ENCODE results near the gene DMAC2. TPM values are rescaled to one million over a fixed set of nuclear protein-coding genes. Genes with fewer than 3 reads are reported as not detected.
"Not testable (repeated sequence)": the region's sequence is repeated elsewhere in the genome, so short reads cannot be mapped to it uniquely, and the experiment has no call there.

The DMAC2 gene
- total RNA-seq = 10 to 100 TPM; 24.8 to 41.3 (median 31.6) TPM

- intact Hi-C loops (cut with DNase I; ENCODE audit: low total_unique reads) = loop anchor here (10.0 kb wide), 1 partner anchor 105 kb away; no protein-coding TSS in a partner anchor
- Histone ChIP-seq H3K27ac (peak within 1 kb of the TSS; percentile 95), H3K27me3 (peaks cover 0 to 6% of the 10 kb centered on the region in 2 donors), H3K4me1 (no peaks in the 10 kb centered on the region), H3K9me3 (no peaks in the 10 kb centered on the region), H3K36me3 (no peaks in the 10 kb centered on the region), H3K4me3 (peak within 1 kb of the TSS; percentile 80 to 84 (median 82))
- TF ChIP-seq POLR2A (IDR thresholded peaks at IDR 0.05) (peak; percentile 46), CTCF (IDR thresholded peaks at IDR 0.05) (peak; percentile 23 to 48 (median 37)), POLR2AphosphoS5 (IDR thresholded peaks at IDR 0.05) (peak; percentile 86 to 96 (median 90))
- peak; percentile 96 for DNase-seq (ENCODE audit: low spot score in 2 of 2)
These were observed at the start of gene DMAC2 for GRCh38 chr19:41439441-41440222. Gene DMAC2, minus strand, starts transcription at chr19:41439912. Its CDS starts 13 bp downstream, at chr19:41439899.

DNA sequence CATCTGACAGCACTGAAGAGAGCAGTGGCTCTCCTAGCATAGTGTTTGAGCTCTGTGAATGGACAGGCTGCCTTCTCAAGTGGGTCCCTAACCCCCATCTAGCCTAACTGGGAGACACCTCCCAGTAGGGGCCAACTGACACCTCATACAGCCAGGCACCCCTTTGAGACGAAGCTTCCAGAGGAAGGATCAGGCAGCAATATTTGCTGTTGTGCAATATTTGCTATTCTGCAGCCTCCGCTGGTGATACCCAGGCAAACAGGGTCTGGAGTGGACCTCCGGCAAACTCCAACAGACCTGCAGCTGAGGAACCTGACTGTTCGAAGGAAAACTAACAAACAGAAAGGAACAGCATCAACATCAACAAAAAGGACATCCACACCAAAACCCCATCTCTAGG, 47.2 kb upstream of the DMAC2 start:
- H3K9me3 ChIP-seq; H3K4me1 ChIP-seq; H3K27me3 ChIP-seq; DNase-seq (ENCODE audit: low spot score in 2 of 2); H3K27ac ChIP-seq; intact Hi-C loops (cut with DNase I; ENCODE audit: low total_unique reads); H3K4me3 ChIP-seq; H3K36me3 ChIP-seq: not testable (repeated sequence)

DNA sequence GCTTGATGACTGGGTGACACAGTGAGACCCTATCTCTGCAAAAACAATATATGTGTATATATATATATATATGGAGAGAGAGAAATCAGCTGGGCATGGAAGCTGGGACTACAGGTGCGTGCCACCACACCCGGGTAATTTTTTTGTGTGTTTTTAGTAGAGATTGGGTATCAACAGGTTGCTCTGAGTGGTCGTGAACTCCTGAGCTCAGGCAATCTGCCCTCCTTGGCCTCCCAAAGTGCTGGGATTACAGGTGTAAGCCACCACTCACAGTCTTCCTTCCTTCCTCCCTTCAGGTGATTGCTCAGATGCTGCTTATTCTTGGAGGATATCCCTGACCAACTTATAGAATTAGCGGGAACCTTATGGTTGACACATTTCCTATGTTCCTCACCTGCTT, 45.1 kb upstream of the DMAC2 start:
- DNase-seq (ENCODE audit: low spot score in 2 of 2) = no peak
- no peak overlapping the region for H3K27ac ChIP-seq
- no peaks in the 10 kb centered on the region for H3K4me1 ChIP-seq
- intact Hi-C loops (cut with DNase I; ENCODE audit: low total_unique reads) = loop anchor here (5.0 kb wide), 1 partner anchor 442 kb away; the partner anchor contains the start of gene ERFL
- no peak for TF ChIP-seq CTCF (IDR thresholded peaks at IDR 0.05)
- no peak for TF ChIP-seq POLR2AphosphoS5 (IDR thresholded peaks at IDR 0.05)
- TF ChIP-seq POLR2A (IDR thresholded peaks at IDR 0.05) = no peak
- peaks cover 0 to 3% of the 10 kb centered on the region in 2 donors for H3K27me3 ChIP-seq
- H3K4me3 ChIP-seq = no peak overlapping the region
- peaks cover 0 to 7% of the 10 kb centered on the region in 2 donors for H3K9me3 ChIP-seq
- no peaks in the 10 kb centered on the region for H3K36me3 ChIP-seq

GRCh38 chr19:41480336-41480735, 40.6 kb upstream of the DMAC2 start:
- Histone ChIP-seq H3K36me3 (no peaks in the 10 kb centered on the region), H3K27me3 (peaks cover 0 to 3% of the 10 kb centered on the region in 2 donors), H3K27ac (peak overlapping the region in 1 of 2 donors; percentile 74), H3K4me1 (no peaks in the 10 kb centered on the region), H3K9me3 (no peaks in the 10 kb centered on the region), H3K4me3 (no peak overlapping the region)
- no peak for DNase-seq (ENCODE audit: low spot score in 2 of 2)
- no peak for TF ChIP-seq POLR2A (IDR thresholded peaks at IDR 0.05)
- no peak for TF ChIP-seq POLR2AphosphoS5 (IDR thresholded peaks at IDR 0.05)
- TF ChIP-seq CTCF (IDR thresholded peaks at IDR 0.05) = no peak
- intact Hi-C loops (cut with DNase I; ENCODE audit: low total_unique reads) = loop anchor here (5.0 kb wide), 1 partner anchor 447 kb away; the partner anchor contains the start of gene ERFL

DNA sequence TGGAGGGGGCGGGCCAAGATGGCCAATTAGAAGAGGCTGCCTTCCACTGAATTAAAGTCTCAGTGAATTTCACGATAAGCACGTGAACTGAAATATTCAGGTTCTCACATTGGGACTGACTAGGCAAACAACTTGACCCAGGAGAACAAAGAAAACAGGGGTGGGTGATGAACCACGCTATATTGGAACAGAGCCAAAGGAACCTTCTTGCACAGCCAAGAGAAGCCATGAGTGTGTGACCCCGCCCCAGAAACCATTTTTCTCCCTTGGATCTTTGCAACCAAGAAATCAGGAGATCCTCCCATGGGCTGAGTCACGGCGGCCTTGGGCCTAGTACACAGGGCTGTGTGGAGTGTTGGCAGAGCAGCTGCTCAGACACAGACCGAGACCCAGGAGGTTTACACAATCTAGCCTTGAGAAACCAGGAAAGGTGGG, 40.1 kb upstream of the DMAC2 start:
- Histone ChIP-seq H3K36me3 (no peaks in the 10 kb centered on the region), H3K4me1 (no peaks in the 10 kb centered on the region), H3K27ac (peak overlapping the region; percentile 25 to 74), H3K9me3 (no peaks in the 10 kb centered on the region), H3K27me3 (peaks cover 0 to 3% of the 10 kb centered on the region in 2 donors), H3K4me3 (no peak overlapping the region)
- TF ChIP-seq POLR2A (IDR thresholded peaks at IDR 0.05) (no peak), CTCF (IDR thresholded peaks at IDR 0.05) (no peak), POLR2AphosphoS5 (IDR thresholded peaks at IDR 0.05) (no peak)
- intact Hi-C loops (cut with DNase I; ENCODE audit: low total_unique reads) = loop anchor here (5.0 kb wide), 1 partner anchor 448 kb away; the partner anchor contains the start of gene ERFL
- DNase-seq (ENCODE audit: low spot score in 2 of 2) = no peak

Measured in breast epithelium (tissue), 4 donors.